ENCODE results near the gene RNASEH2A. TPM values are rescaled to one million over a fixed set of nuclear protein-coding genes. Genes with fewer than 3 reads are reported as not detected.

The RNASEH2A gene
- total RNA-seq, 4 donors from 2014 or later = 7.1 to 19.2 (median 14.9) TPM

GRCh38 chr19:12790628-12791344 is 15.6 kb upstream of the RNASEH2A start:
- Histone ChIP-seq H3K4me1 (peaks cover 50 to 77% (median 62%) of the 10 kb centered on the region in 3 donors), H3K27me3 (no peaks in the 10 kb centered on the region), H3K36me3 (peaks cover 0 to 11% (median 0%) of the 10 kb centered on the region in 3 donors), H3K4me3 (peak overlapping the region; percentile 79 to 89 (median 88)), H3K27ac (peak overlapping the region; percentile 99), H3K9me3 (no peaks in the 10 kb centered on the region)
- intact Hi-C loops (cut with DNase I) = no loop called here
- no peak for TF ChIP-seq CTCF (IDR thresholded peaks at IDR 0.05)
- no peak for TF ChIP-seq POLR2A (IDR thresholded peaks at IDR 0.05)
- no peak for DNase-seq
- WGBS, 2 donors = 1% methylated on average over 15 to 16 of the region's 22 CpGs

DNA sequence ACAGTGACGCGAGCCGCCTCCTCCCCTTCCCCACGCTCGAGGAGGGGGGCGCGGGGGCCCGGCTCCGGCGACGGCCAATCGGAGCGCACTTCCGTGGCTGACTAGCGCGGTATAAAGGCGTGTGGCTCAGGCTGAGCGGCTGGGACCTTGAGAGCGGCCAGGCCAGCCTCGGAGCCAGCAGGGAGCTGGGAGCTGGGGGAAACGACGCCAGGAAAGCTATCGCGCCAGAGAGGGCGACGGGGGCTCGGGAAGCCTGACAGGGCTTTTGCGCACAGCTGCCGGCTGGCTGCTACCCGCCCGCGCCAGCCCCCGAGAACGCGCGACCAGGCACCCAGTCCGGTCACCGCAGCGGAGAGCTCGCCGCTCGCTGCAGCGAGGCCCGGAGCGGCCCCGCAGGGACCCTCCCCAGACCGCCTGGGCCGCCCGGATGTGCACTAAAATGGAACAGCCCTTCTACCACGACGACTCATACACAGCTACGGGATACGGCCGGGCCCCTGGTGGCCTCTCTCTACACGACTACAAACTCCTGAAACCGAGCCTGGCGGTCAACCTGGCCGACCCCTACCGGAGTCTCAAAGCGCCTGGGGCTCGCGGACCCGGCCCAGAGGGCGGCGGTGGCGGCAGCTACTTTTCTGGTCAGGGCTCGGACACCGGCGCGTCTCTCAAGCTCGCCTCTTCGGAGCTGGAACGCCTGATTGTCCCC is 14.9 kb upstream of the RNASEH2A start, which contains the start of gene JUNB:
Gene JUNB (plus strand): TSS at position 142 of the 706 bp plus-strand sequence. CDS start 286 bp downstream, at position 428.
- intact Hi-C loops (cut with DNase I) = no loop called here
- no peaks in the 10 kb centered on the region for H3K9me3 ChIP-seq
- H3K27ac ChIP-seq = peak within 1 kb of the TSS; percentile 99
- 0% methylated on average over 37 of the region's 73 CpGs; no CpG with 5 or more reads in 1 of the 2 donors for WGBS, 2 donors
- peaks cover 0 to 11% (median 0%) of the 10 kb centered on the region in 3 donors for H3K36me3 ChIP-seq
- H3K27me3 ChIP-seq = no peaks in the 10 kb centered on the region
- peaks cover 48 to 77% (median 62%) of the 10 kb centered on the region in 3 donors for H3K4me1 ChIP-seq
- peak in 4 of 6 experiments; percentile 18 to 32 (median 26) for TF ChIP-seq CTCF (IDR thresholded peaks at IDR 0.05)
- TF ChIP-seq POLR2A (IDR thresholded peaks at IDR 0.05) = peak; percentile 97 to 100 (median 100)
- DNase-seq = peak; percentile 86
- H3K4me3 ChIP-seq = peak within 1 kb of the TSS; percentile 79 to 89 (median 88)

DNA sequence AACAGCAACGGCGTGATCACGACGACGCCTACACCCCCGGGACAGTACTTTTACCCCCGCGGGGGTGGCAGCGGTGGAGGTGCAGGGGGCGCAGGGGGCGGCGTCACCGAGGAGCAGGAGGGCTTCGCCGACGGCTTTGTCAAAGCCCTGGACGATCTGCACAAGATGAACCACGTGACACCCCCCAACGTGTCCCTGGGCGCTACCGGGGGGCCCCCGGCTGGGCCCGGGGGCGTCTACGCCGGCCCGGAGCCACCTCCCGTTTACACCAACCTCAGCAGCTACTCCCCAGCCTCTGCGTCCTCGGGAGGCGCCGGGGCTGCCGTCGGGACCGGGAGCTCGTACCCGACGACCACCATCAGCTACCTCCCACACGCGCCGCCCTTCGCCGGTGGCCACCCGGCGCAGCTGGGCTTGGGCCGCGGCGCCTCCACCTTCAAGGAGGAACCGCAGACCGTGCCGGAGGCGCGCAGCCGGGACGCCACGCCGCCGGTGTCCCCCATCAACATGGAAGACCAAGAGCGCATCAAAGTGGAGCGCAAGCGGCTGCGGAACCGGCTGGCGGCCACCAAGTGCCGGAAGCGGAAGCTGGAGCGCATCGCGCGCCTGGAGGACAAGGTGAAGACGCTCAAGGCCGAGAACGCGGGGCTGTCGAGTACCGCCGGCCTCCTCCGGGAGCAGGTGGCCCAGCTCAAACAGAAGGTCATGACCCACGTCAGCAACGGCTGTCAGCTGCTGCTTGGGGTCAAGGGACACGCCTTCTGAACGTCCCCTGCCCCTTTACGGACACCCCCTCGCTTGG is 14.1 kb upstream of the RNASEH2A start:
- TF ChIP-seq POLR2A (IDR thresholded peaks at IDR 0.05) (peak in 2 of 4 donors; percentile 21 to 74), CTCF (IDR thresholded peaks at IDR 0.05) (no peak)
- H3K36me3 ChIP-seq = peaks cover 0 to 11% (median 7%) of the 10 kb centered on the region in 3 donors
- no peaks in the 10 kb centered on the region for H3K9me3 ChIP-seq
- H3K27ac ChIP-seq = peak overlapping the region; percentile 99
- no peaks in the 10 kb centered on the region for H3K27me3 ChIP-seq
- H3K4me1 ChIP-seq = peaks cover 41 to 74% (median 57%) of the 10 kb centered on the region in 3 donors
- 0% methylated on average over 8 to 9 of the region's 84 CpGs for WGBS, 2 donors
- no peak for DNase-seq
- intact Hi-C loops (cut with DNase I) = no loop called here
- peak overlapping the region; percentile 79 to 89 (median 88) for H3K4me3 ChIP-seq

- intact Hi-C loops (cut with DNase I) = no loop called here
- H3K4me1 ChIP-seq = peaks cover 35 to 68% (median 51%) of the 10 kb centered on the region in 3 donors
- H3K4me3 ChIP-seq = peak overlapping the region; percentile 79 to 89 (median 88)
- H3K9me3 ChIP-seq = no peaks in the 10 kb centered on the region
- peaks cover 0 to 13% (median 11%) of the 10 kb centered on the region in 3 donors for H3K36me3 ChIP-seq
- TF ChIP-seq POLR2A (IDR thresholded peaks at IDR 0.05) = peak in 2 of 4 donors; percentile 5 to 42
- peak in 1 of 6 experiments; percentile 1 for TF ChIP-seq CTCF (IDR thresholded peaks at IDR 0.05)
- DNase-seq = no peak
- peak overlapping the region; percentile 99 for H3K27ac ChIP-seq
- 0% methylated on average over 15 to 18 of the region's 22 CpGs for WGBS, 2 donors
- H3K27me3 ChIP-seq = no peaks in the 10 kb centered on the region
These were observed 13.5 kb upstream of the RNASEH2A start for GRCh38 chr19:12792853-12793289.
